GM21717 (cell line): ENCODE results near the gene PSMD5.

Experiments
- ATAC-seq: cut with Tn5 transposase; IDR thresholded peaks from one replicate; pipeline ENCODE4 v1.9.1; 2021; ENCODE audit warnings: mild to moderate bottlenecking, moderate library complexity; ENCODE audit not compliant: unreplicated experiment

Gene PSMD5

GRCh38 chr9:120842685-120843485, at the start of gene PSMD5:
Gene PSMD5 (minus strand): TSS chr9:120842922. CDS start chr9:120842909, 13 bp downstream.
- ATAC-seq: peak; percentile 100

- ATAC-seq: peak; percentile 38
Measured at GRCh38 chr9:120891884-120892747, 49.4 kb upstream of the PSMD5 start.

GRCh38 chr9:120891245-120891883, 48.6 kb upstream of the PSMD5 start:
- no peak for ATAC-seq

- ATAC-seq: no peak
Measured at GRCh38 chr9:120890320-120891244, 47.9 kb upstream of the PSMD5 start.

DNA sequence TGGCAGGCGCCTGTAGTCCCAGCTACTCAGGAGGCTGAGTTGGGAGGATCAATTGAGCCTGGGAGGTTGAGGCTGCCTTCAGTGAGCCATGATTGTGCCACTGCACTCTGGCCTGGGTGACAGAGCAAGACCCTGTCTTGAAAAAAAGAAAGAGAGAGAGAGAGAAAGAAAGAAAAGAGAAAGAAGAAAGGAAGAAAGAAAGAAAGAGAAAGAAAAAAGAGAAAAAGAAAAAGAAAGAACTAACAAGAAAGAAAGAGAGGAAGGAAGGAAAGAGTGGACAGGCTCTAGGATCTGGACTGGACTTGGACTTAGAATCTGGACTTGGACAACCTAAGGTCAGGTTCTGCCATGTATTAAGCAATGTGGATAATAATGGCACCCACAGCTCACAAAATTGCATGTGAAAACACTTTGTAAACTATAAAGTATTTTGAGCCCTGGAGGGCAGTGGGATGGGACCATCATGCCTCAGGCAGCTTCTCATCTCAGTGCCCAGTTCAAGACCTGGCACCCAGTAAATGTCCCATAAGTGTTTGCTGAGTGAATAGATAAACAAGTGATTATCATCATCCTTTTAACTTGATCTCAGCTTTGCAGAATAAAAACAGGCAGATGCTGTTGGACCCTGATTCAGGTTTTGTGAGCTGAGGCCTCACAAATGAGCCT, 47.0 kb upstream of the PSMD5 start:
- ATAC-seq: no peak

DNA sequence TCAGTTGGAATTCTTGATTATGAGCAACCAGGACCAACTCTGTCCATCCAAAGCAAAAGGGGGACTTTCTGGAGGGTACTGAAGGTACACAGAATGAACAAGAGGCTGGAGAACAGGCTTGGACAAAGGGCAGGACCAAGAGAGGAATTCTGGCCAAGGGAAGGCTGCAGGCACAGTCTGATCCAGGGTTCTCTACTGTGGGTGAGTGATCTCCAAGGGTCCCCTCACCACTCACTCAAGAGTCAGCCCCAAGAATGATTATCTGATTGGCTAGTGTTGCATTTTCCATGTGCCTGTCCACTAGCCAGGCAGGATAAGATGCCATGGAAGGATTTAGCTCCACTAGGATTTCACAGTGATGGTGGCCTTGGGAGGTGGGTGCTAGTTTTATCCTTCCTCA, 45.9 kb upstream of the PSMD5 start:
- no peak for ATAC-seq

GRCh38 chr9:120886490-120886967, 43.8 kb upstream of the PSMD5 start:
- no peak for ATAC-seq

GRCh38 chr9:120885958-120886357, 43.2 kb upstream of the PSMD5 start:
- ATAC-seq: no peak

- ATAC-seq: no peak
Measured at GRCh38 chr9:120885457-120885856, 42.7 kb upstream of the PSMD5 start.

DNA sequence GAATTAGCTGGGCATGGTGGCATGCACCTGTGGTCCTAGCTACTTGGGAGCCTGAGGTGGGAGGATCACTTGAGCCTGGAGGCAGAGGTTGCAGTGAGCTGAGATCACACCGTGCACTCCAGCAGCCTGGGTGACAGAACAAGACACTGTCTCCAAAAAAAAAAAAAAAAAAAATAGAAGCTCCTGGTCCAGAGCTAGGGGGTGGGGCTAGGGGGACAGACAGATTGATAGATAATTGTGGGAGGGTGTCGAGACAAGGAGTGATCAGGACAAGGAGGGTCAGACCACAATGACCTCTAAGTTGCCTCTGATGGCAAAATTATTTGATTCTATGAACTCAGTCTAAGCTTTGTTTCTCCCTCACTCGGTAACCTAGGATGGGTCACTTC, 40.9 kb upstream of the PSMD5 start:
- no peak for ATAC-seq

GRCh38 chr9:120882935-120883607, 40.3 kb upstream of the PSMD5 start:
- ATAC-seq: no peak

DNA sequence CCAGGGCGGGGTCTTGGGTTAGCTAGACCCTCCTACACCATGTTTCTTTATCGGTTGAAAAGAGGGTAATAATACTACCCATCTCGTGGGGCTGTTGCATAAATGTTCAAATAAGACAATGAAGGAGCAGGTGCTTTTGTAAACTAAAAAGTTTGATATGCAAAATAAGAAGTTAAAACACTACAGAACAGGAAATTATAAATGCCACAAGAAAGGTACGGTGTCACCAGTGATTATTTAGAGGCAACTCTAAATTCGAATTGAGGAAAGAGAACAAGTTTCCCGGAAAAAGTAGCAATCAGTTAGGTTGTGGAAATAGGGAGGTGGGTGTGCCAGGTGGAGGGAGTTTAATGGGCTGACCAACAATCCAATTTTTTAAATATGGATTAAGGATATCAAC, 36.7 kb upstream of the PSMD5 start:
- ATAC-seq: no peak

GRCh38 chr9:120878188-120879130, 35.7 kb upstream of the PSMD5 start:
- ATAC-seq: no peak

GRCh38 chr9:120877276-120878034, 34.7 kb upstream of the PSMD5 start:
- peak; percentile 41 for ATAC-seq

- ATAC-seq: peak; percentile 16
Measured at GRCh38 chr9:120876842-120877240, 34.1 kb upstream of the PSMD5 start, which contains the start of gene PHF19. Gene PHF19 (minus strand): TSS chr9:120877188. CDS start chr9:120874741, 2,447 bp downstream.

DNA sequence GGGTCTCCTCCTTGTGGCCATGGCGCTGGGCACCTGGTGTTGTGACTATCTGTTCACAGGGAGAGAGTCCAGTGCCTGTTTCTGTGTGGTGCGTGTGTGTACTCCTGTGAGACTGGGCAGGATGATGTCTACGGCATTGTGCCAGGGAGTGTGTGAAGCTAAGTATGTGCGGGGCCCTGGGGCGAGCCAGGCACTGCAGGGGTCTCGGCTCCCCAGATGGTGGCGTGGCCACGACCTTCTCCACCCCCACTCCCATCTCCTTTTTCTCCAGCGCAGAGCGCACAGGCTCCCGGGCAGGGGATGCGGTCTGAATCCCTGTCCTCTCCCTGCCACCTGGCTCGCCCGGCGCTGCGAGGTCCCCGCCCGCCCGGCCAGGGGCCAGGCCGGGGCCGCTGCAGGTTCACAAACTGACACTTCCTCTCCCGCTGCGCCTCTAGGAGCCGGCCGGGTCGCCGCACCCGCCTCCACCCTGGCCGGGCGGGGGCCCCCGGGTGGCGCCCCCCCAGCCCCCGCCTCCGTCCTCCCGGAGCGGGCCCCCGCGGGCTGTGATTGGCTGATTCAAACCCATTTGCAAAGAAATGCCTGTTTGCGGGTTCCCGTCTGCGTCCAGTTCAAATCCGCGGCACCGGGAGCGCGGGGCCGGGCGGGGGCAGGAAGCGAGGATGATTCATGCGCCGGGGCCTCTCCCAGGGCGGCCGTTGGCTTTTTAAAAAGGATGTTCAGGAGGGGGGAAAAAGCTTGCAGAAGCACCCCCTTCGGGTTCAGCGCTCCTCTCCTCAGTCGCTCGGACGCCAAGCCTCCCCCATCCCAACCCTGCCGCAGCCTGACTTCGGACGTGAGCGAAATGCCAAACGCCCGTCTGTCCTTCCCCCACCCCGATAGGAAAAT, 33.5 kb upstream of the PSMD5 start:
- peak; percentile 52 for ATAC-seq
